Suppressor macrophage treated with lipopolysaccharide for 4 hours (primary cell): ENCODE data around the gene EIF4B.

Experiments used
- DNase-seq: peaks from one replicate; pipeline ENCODE4 v3.0.0-alpha.2; 2020

EIF4B gene

DNA sequence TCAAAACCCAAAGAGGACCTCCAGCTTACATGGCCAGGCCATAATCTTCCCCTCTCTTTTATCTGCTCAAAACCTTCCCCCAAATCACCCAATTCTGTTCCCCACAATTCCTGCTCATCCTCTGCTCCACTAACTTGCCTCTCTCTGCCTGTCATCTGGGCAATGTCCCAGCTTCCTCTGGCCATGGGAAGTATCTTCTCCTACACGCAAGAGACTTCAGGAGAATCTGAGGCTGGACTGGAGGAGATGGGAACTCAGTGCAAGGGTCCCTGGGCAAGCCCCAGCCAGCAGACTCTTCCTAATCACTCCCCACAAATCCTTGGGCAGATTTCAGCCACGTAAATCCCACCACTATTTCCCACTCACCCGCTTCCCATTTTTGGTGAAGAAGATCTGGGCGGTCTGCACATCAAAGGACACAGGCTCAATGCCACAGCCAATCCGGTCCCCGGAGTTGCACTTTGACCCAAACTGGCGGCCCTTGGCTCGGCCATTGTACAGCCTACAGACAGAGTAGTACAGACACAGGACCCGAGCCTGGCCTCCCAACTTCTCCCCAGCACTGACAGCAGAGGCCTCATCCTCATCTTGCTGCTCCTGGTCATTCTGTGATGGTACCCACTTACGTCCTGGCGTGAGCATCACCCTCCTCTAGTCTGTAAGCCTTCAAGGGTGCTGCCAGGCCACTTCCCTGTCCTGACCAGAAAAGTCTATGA lies 68.2 kb downstream of the EIF4B start:
- DNase-seq = no peak

DNA sequence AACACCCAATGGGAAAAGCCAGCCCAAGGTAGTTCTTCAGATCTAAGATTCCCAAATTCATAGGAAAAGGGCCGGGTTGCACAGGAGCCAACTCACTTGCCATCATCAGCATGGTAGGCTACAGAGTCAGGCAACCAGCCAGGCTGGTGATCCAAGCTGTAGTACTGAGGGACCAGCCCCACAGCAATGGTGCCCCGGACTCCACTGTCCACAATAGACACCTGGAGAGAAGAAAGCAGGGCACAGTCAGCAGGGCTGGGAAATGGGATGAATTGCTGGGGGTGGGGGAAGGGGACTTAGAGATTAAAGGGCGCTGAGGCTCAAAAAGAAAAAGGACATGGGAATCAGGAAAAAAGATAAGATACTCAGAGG lies 68.7 kb downstream of the EIF4B start:
- DNase-seq = no peak

GRCh38 chr12:53076461-53076860 lies 70.2 kb downstream of the EIF4B start:
- DNase-seq = no peak

- no peak for DNase-seq
Observed at GRCh38 chr12:53077030-53077429, 70.8 kb downstream of the EIF4B start.

- DNase-seq = no peak
Observed at GRCh38 chr12:53078425-53079225, 72.4 kb downstream of the EIF4B start.

DNA sequence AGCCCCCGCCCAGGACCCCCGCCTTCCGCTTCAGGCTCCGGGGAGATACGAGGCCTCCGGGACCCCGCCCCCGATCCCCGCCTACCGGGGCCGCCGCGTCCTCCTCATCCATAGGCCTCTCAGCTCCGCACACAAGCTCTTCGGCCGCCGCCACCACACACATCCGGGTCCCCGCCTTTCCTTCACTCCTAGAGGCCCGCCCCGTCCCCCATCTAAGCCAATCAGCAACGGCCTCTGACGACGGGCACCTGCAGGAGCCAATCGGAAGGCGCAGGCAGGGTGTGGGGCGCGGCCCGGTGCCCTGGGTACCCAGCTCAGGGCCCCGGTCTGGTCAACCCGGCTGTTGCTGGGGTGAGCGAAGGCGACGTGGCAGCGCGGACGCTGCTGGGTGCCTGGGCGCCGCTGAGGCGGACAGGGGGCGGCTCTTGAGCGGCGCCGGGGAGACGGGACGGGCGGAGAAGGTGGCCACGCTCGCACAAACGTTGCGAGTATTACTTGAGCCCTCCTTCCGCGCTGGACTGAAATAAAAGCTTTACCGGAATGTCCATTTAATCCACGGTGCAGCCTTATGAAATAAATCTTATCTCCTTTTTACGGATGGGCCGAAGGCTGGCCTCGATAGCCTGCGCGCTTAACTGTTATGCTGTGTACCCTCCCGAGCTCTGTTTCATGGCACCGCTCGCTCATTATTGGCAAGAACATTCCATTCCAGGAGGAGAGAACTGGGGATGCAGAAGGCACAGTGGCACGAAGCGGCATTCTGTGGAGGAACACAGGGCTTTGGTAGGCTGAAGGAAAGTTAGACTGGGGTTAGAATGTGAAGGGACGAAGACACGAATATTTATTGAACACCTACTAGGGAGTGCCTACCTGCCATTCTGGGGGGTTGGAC lies 73.2 kb downstream of the EIF4B start, which contains the start of gene SPRYD3:
SPRYD3 (minus strand) TSS at position 165 of the 892 bp plus-strand sequence; CDS start at position 108, 57 bp downstream.
- DNase-seq = peak; percentile 98

- DNase-seq = peak; percentile 62
Observed at GRCh38 chr12:53082637-53083175, 76.5 kb downstream of the EIF4B start.

- DNase-seq = no peak
Observed at GRCh38 chr12:53086361-53086760, 80.1 kb downstream of the EIF4B start.

DNA sequence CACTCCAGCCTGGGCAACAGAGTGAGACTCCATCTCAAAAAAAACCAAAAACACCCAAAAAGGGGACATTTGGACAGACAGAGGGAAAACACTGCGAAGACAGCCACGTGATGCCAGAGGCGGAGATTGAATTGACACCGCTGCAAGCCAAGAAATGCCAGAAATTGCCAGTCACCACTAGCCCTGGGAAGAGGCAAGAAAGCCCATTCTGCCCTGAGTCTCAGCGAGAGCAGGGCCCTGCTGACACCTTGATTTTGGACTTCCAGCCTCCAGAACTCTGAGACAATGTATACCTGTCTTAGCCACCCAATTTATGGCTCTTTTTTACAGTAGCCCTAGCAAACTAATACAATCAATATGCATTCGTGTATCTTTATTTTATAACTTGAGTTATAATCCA lies 83.8 kb downstream of the EIF4B start:
- no peak for DNase-seq

DNA sequence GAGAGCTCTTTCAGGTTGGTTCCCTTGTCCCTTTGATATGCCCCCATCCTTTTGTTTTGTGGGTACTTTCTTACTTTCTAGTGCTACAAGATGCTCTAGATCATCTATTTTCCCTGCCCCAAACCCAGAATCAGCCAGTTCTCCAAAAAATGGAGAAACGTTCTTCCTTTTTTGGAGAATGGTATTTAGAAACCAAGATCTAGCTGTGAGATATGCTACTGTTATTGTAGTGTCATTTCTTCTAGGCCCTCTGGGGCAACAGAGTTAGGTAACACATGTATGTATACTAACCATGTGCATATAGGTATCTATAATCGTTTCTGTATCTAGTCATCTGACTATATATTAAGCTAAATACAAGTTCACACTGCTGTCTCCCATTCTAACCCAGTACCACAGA lies 84.3 kb downstream of the EIF4B start:
- DNase-seq = no peak

DNA sequence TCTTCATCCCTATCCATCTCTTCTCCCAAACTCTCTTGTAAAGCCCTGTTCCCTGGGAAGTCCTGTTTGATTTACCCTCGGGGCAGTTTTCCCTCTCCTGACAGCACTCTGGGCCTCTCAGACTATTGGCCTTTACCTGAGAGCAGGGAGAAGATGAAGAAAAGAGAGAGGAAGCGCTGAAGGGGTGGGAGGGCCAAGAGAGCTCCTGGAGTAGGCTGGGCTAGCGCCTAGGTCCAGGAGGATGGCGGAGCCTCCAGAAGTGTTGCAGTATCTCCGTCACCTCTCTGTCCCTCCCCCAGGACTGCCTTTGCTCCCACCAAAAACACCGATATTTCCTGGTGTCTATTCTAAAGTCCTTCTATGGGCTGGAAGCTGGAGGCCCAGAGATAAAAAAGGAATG lies 85.5 kb downstream of the EIF4B start:
- DNase-seq = no peak
